HCT116 (cell line): ENCODE data around the gene HCN2.

Experiments used
- CTCF ChIP-seq, 3 experiments: fragments of 200-600 bp in 1 of 3; sonication (generic) in 1 of 3; IDR thresholded peaks in 2 of 3; conservative IDR thresholded peaks in 1 of 3; 2 replicates each; pipeline ENCODE4 v1.5.1; 2012 to 2017; ENCODE audit warnings: low read depth in 2 of 3, low read length in 2 of 3, antibody characterized with exemption in 1 of 3, borderline replicate concordance in 1 of 3, control low read depth in 1 of 3, mild to moderate bottlenecking in 1 of 3, mixed read lengths in 1 of 3, mixed run types in 1 of 3, moderate library complexity in 1 of 3; ENCODE audit not compliant: insufficient read depth in 1 of 3
- EZH2 ChIP-seq: fragments of 200-600 bp; sonication (generic); IDR thresholded peaks from 2 replicates; pipeline ENCODE4 v1.6.1; 2017; ENCODE audit warnings: antibody characterized with exemption, mixed run types
- MAX ChIP-seq: IDR thresholded peaks from 2 replicates; pipeline ENCODE4 v1.6.1; 2012
- POLR2A ChIP-seq: IDR thresholded peaks from 2 replicates; pipeline ENCODE4 v1.7.0; 2011; ENCODE audit warnings: borderline replicate concordance; ENCODE audit not compliant: insufficient read depth, insufficient read length; ENCODE audit errors: extremely low read depth
- TCF7L2 ChIP-seq: IDR thresholded peaks from 2 replicates; pipeline ENCODE4 v1.7.0; 2011; ENCODE audit warnings: borderline replicate concordance, inconsistent platforms; ENCODE audit not compliant: insufficient read depth, insufficient read length; ENCODE audit errors: extremely low read depth
- YY1 ChIP-seq: IDR thresholded peaks from 2 replicates; pipeline ENCODE4 v1.6.1; 2011; ENCODE audit warnings: low read length, low read depth, moderate library complexity, mild to moderate bottlenecking; ENCODE audit not compliant: insufficient replicate concordance; ENCODE audit errors: extremely low read depth
- ZFX ChIP-seq: fragments of 450-650 bp; IDR thresholded peaks from 2 replicates; pipeline ENCODE4 v1.6.1; 2017
- ZNF274 ChIP-seq: fragments of 200-500 bp; sonication (Bioruptor generic); IDR thresholded peaks from 2 replicates; pipeline ENCODE4 v1.6.1; 2014; ENCODE audit warnings: mild to moderate bottlenecking, low read depth, low read length, inconsistent platforms
- TF ChIP-seq, protein P1 (sequence below): IDR thresholded peaks from 2 replicates; pipeline ENCODE4 v1.6.1; 2012; ENCODE audit warnings: low read depth
- TF ChIP-seq, protein P2 (sequence below): IDR thresholded peaks from 2 replicates; pipeline ENCODE4 v1.6.1; 2012

DNA sequence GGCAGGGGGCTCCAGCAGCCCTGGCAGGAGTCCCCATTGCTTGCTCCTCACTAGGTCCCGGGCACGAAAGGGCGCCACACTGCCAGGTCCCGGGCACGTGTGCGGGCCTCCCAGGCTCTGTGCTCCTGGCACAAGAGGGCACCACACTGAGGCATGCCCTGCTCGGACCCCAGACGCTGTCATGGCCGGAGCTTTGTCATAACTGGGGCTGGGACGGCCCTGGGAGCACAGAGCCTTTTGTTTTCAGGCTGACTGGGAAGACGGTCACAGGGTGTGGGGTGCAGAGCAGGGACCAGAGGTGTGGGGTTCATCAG is 9.9 kb upstream of the HCN2 start:
- TF ChIP-seq MAX = no peak
- no peak for TF ChIP-seq ZNF274
- TF ChIP-seq, protein P1, sequence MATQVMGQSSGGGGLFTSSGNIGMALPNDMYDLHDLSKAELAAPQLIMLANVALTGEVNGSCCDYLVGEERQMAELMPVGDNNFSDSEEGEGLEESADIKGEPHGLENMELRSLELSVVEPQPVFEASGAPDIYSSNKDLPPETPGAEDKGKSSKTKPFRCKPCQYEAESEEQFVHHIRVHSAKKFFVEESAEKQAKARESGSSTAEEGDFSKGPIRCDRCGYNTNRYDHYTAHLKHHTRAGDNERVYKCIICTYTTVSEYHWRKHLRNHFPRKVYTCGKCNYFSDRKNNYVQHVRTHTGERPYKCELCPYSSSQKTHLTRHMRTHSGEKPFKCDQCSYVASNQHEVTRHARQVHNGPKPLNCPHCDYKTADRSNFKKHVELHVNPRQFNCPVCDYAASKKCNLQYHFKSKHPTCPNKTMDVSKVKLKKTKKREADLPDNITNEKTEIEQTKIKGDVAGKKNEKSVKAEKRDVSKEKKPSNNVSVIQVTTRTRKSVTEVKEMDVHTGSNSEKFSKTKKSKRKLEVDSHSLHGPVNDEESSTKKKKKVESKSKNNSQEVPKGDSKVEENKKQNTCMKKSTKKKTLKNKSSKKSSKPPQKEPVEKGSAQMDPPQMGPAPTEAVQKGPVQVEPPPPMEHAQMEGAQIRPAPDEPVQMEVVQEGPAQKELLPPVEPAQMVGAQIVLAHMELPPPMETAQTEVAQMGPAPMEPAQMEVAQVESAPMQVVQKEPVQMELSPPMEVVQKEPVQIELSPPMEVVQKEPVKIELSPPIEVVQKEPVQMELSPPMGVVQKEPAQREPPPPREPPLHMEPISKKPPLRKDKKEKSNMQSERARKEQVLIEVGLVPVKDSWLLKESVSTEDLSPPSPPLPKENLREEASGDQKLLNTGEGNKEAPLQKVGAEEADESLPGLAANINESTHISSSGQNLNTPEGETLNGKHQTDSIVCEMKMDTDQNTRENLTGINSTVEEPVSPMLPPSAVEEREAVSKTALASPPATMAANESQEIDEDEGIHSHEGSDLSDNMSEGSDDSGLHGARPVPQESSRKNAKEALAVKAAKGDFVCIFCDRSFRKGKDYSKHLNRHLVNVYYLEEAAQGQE = no peak
- no peak for TF ChIP-seq POLR2A
- TF ChIP-seq YY1 = no peak
- no peak for TF ChIP-seq ZFX
- TF ChIP-seq, protein P2, sequence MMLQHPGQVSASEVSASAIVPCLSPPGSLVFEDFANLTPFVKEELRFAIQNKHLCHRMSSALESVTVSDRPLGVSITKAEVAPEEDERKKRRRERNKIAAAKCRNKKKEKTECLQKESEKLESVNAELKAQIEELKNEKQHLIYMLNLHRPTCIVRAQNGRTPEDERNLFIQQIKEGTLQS = no peak
- TF ChIP-seq EZH2 = no peak
- no peak for TF ChIP-seq TCF7L2
- TF ChIP-seq CTCF (IDR thresholded peaks at IDR 0.05 in 2 of 3, conservative IDR thresholded peaks at IDR 0.05 in 1 of 3; ENCODE audit: borderline replicate concordance in 1 of 3, insufficient read depth in 1 of 3, low read depth in 2 of 3, low read length in 2 of 3) = no peak
